GM12872 (cell line): ENCODE results near the gene CSNK1G2.

Experiments used
- CTCF ChIP-seq: IDR thresholded peaks from 3 replicates; pipeline ENCODE4 v1.5.1; 2011; ENCODE audit warnings: low read depth, mild to moderate bottlenecking, low read length, moderate library complexity; ENCODE audit not compliant: insufficient read depth

The CSNK1G2 gene

GRCh38 chr19:1970003-1970805 lies 29.2 kb downstream of the CSNK1G2 start:
- TF ChIP-seq CTCF: no peak

- no peak for TF ChIP-seq CTCF
Measured at GRCh38 chr19:1970806-1971502, 30.0 kb downstream of the CSNK1G2 start.

- no peak for TF ChIP-seq CTCF
Measured at GRCh38 chr19:1974381-1975161, 33.6 kb downstream of the CSNK1G2 start.

DNA sequence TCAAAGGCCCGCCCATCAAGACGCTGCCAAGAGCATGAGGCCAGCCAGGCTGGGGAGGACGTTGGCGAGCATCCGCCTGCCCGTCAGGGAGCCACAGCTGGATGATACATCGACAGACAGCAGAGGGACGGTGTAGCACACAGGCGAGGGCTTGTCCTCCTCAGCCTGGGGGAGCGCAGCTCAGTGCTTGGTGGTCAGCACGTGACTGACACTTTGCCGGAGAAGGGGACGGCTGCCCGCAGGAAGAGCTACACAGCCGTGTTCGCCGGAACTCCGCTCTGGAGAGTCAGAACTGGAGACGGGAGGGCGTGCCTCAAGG lies 34.1 kb downstream of the CSNK1G2 start:
- TF ChIP-seq CTCF: no peak

DNA sequence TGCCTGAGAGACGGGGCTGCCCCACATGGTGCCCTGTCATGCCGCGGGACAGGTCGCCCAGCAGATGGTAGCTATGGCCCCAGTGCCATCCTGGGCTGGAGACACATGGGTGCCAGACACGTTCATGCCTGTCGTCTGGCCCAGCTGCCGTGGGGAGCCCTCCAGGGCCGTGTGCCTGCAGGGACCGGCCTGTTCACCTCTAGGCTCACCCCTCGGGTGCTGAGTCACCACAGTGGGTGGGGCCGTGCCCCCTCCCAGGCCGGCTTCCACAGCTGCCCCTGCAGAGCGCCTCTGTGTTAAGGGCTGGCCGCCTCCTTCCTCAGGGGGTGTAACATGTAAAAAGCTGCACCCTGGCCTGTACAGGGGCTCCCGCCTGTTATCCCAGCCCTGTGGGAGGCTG lies 36.1 kb downstream of the CSNK1G2 start:
- no peak for TF ChIP-seq CTCF

GRCh38 chr19:1978346-1978894 lies 37.4 kb downstream of the CSNK1G2 start:
- no peak for TF ChIP-seq CTCF

DNA sequence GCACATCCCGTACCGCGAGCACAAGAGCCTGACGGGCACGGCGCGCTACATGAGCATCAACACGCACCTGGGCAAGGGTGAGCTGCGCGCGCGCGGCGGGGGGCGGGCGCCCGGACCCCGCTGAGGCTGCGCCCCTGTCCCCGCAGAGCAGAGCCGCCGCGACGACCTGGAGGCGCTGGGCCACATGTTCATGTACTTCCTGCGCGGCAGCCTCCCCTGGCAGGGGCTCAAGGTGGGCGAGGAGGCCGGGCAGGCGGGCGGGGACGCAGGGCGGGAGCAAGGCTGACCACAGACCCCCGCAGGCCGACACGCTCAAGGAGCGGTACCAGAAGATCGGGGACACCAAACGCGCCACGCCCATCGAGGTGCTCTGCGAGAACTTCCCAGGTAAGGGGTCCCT lies 38.0 kb downstream of the CSNK1G2 start:
- no peak for TF ChIP-seq CTCF
